ENCODE results near the gene URB2. TPM values are rescaled to one million over a fixed set of nuclear protein-coding genes. Genes with fewer than 3 reads are reported as not detected.
A peak's percentile ranks its signal among the peaks of the same experiment; 100 is the strongest.
"Not testable (repeated sequence)": the region's sequence is repeated elsewhere in the genome, so short reads cannot be mapped to it uniquely, and the experiment has no call there.

The URB2 gene
- total and polyA plus RNA-seq, 4 donors, result 6.5 to 11.0 (median 8.0) TPM

GRCh38 chr1:229699613-229700267 is 73.7 kb downstream of the URB2 start:
- Histone ChIP-seq H3K27ac (ENCODE audit: low read depth, low read length) (no peak overlapping the region), H3K27me3 (ENCODE audit: control insufficient read depth, insufficient read depth, low read length) (no peaks in the 10 kb centered on the region), H3K4me3 (ENCODE audit: low read depth, low read length) (no peak overlapping the region), H3K9me3 (ENCODE audit: control insufficient read depth, insufficient read depth, low read length) (no peaks in the 10 kb centered on the region), H3K4me1 (ENCODE audit: control insufficient read depth, insufficient read depth, low read length) (peaks cover 2% of the 10 kb centered on the region), H3K36me3 (ENCODE audit: control insufficient read depth, insufficient read depth, low read length) (no peaks in the 10 kb centered on the region)
- DNase-seq (ENCODE audit: low read depth in 4 of 6, low spot score in 6 of 6), result peak in 1 of 6 donors; percentile 43
- 31% methylated on average over 1 of the region's 7 CpGs for WGBS (ENCODE audit: insufficient coverage)

- DNase-seq (ENCODE audit: low read depth in 4 of 6, low spot score in 6 of 6), result no peak
- 64% methylated on average over 1 of the region's 2 CpGs for WGBS (ENCODE audit: insufficient coverage)
- no peak overlapping the region for H3K27ac ChIP-seq (ENCODE audit: low read depth, low read length)
- no peaks in the 10 kb centered on the region for H3K4me1 ChIP-seq (ENCODE audit: control insufficient read depth, insufficient read depth, low read length)
- H3K9me3 ChIP-seq (ENCODE audit: control insufficient read depth, insufficient read depth, low read length), result no peaks in the 10 kb centered on the region
- H3K36me3 ChIP-seq (ENCODE audit: control insufficient read depth, insufficient read depth, low read length), result no peaks in the 10 kb centered on the region
- no peaks in the 10 kb centered on the region for H3K27me3 ChIP-seq (ENCODE audit: control insufficient read depth, insufficient read depth, low read length)
- no peak overlapping the region for H3K4me3 ChIP-seq (ENCODE audit: low read depth, low read length)
Measured at GRCh38 chr1:229704157-229704556, 78.1 kb downstream of the URB2 start.

GRCh38 chr1:229705152-229705551 is 79.1 kb downstream of the URB2 start:
- not testable (repeated sequence) for H3K4me3 ChIP-seq (ENCODE audit: low read depth, low read length); H3K4me1 ChIP-seq (ENCODE audit: control insufficient read depth, insufficient read depth, low read length); H3K27me3 ChIP-seq (ENCODE audit: control insufficient read depth, insufficient read depth, low read length); H3K9me3 ChIP-seq (ENCODE audit: control insufficient read depth, insufficient read depth, low read length); DNase-seq (ENCODE audit: low read depth in 4 of 6, low spot score in 6 of 6); H3K36me3 ChIP-seq (ENCODE audit: control insufficient read depth, insufficient read depth, low read length); H3K27ac ChIP-seq (ENCODE audit: low read depth, low read length)
- 96% methylated on average over 2 of the region's 2 CpGs for WGBS (ENCODE audit: insufficient coverage)

GRCh38 chr1:229707127-229707526 is 81.1 kb downstream of the URB2 start:
- H3K36me3 ChIP-seq (ENCODE audit: control insufficient read depth, insufficient read depth, low read length); H3K4me3 ChIP-seq (ENCODE audit: low read depth, low read length); H3K27me3 ChIP-seq (ENCODE audit: control insufficient read depth, insufficient read depth, low read length); DNase-seq (ENCODE audit: low read depth in 4 of 6, low spot score in 6 of 6); H3K9me3 ChIP-seq (ENCODE audit: control insufficient read depth, insufficient read depth, low read length); H3K27ac ChIP-seq (ENCODE audit: low read depth, low read length); H3K4me1 ChIP-seq (ENCODE audit: control insufficient read depth, insufficient read depth, low read length): not testable (repeated sequence)
- WGBS (ENCODE audit: insufficient coverage), result 58% methylated on average over 3 of the region's 6 CpGs

GRCh38 chr1:229709500-229710013 is 83.5 kb downstream of the URB2 start:
- H3K4me1 ChIP-seq (ENCODE audit: control insufficient read depth, insufficient read depth, low read length), result no peaks in the 10 kb centered on the region
- no peak overlapping the region for H3K27ac ChIP-seq (ENCODE audit: low read depth, low read length)
- H3K4me3 ChIP-seq (ENCODE audit: low read depth, low read length), result no peak overlapping the region
- WGBS (ENCODE audit: insufficient coverage), result 90% methylated on average over 3 of the region's 6 CpGs
- no peaks in the 10 kb centered on the region for H3K27me3 ChIP-seq (ENCODE audit: control insufficient read depth, insufficient read depth, low read length)
- H3K9me3 ChIP-seq (ENCODE audit: control insufficient read depth, insufficient read depth, low read length), result no peaks in the 10 kb centered on the region
- H3K36me3 ChIP-seq (ENCODE audit: control insufficient read depth, insufficient read depth, low read length), result no peaks in the 10 kb centered on the region
- DNase-seq (ENCODE audit: low read depth in 4 of 6, low spot score in 6 of 6), result peak in 1 of 6 donors; percentile 35

Other genes starting within 250 kb of the URB2 start
- 1 to 10 TPM; 1.5 to 1.7 TPM for gene ACTA1, start 192.2 kb upstream of the URB2 start, total RNA-seq
- 10 to 100 TPM in 1 of 2 donors, 1 to 10 TPM in 1; 3.2 to 17.9 TPM for gene ACTA1, start 192.2 kb upstream of the URB2 start, polyA plus RNA-seq (ENCODE audit: insufficient read length in 2 of 2)
- gene NUP133, start 117.9 kb upstream of the URB2 start, total RNA-seq, result 10 to 100 TPM; 46.4 to 57.5 TPM
- 10 to 100 TPM; 38.8 to 41.2 TPM for gene NUP133, start 117.9 kb upstream of the URB2 start, polyA plus RNA-seq (ENCODE audit: insufficient read length in 2 of 2)
- gene ABCB10, start 67.5 kb upstream of the URB2 start, total RNA-seq, result 10 to 100 TPM; 14.5 to 20.0 TPM
- 10 to 100 TPM; 17.1 to 18.0 TPM for gene ABCB10, start 67.5 kb upstream of the URB2 start, polyA plus RNA-seq (ENCODE audit: insufficient read length in 2 of 2)
- 10 to 100 TPM; 14.3 to 16.5 TPM for gene TAF5L, start 125 bp upstream of the URB2 start, total RNA-seq
- 10 to 100 TPM; 17.2 to 18.0 TPM for gene TAF5L, start 125 bp upstream of the URB2 start, polyA plus RNA-seq (ENCODE audit: insufficient read length in 2 of 2)